DOHH2 (cell line): ENCODE results near the gene KIF21B.

Experiments
- H3F3A ChIP-seq: fragments of 200-600 bp; sonication (generic), shearing (Covaris generic); 2 replicates; pipeline ENCODE4 v1.6.0; 2016; ENCODE audit warnings: antibody characterized with exemption, mild to moderate bottlenecking; ENCODE audit not compliant: control insufficient read depth, insufficient read depth
- H3K27ac ChIP-seq: fragments of 200-600 bp; sonication (generic); 2 replicates; pipeline ENCODE4 v1.5.1; 2014; ENCODE audit warnings: low read depth, mild to moderate bottlenecking, low read length, moderate library complexity
- H3K27me3 ChIP-seq: fragments of 200-600 bp; sonication (generic); 2 replicates; pipeline ENCODE4 v1.6.1; 2014; ENCODE audit warnings: mild to moderate bottlenecking, low read length, mixed read lengths; ENCODE audit not compliant: control insufficient read depth
- H3K36me3 ChIP-seq: fragments of 200-600 bp; sonication (generic); 2 replicates; pipeline ENCODE4 v1.6.1; 2014; ENCODE audit warnings: mild to moderate bottlenecking, low read length, moderate library complexity, mixed read lengths; ENCODE audit not compliant: control insufficient read depth
- H3K4me1 ChIP-seq: fragments of 200-600 bp; sonication (generic); 2 replicates; pipeline ENCODE4 v1.6.1; 2014; ENCODE audit warnings: mild to moderate bottlenecking, low read length, mixed read lengths; ENCODE audit not compliant: control insufficient read depth
- H3K4me2 ChIP-seq: fragments of 200-600 bp; sonication (generic); 2 replicates; pipeline ENCODE4 v1.6.0; 2014; ENCODE audit warnings: mild to moderate bottlenecking, low read length, moderate library complexity
- H3K4me3 ChIP-seq: fragments of 200-600 bp; sonication (generic); 2 replicates; pipeline ENCODE4 v1.5.1; 2014; ENCODE audit warnings: mild to moderate bottlenecking, low read length, mixed read lengths
- H3K79me2 ChIP-seq: fragments of 200-600 bp; sonication (generic); 2 replicates; pipeline ENCODE4 v1.6.1; 2014; ENCODE audit warnings: mild to moderate bottlenecking, low read length, mixed read lengths; ENCODE audit not compliant: control insufficient read depth
- H3K9me2 ChIP-seq: fragments of 200-600 bp; sonication (generic); replicated peaks from 2 replicates; pipeline ENCODE4 v1.6.1; 2014; ENCODE audit warnings: mild to moderate bottlenecking, low read length, mixed read lengths; ENCODE audit not compliant: control insufficient read depth
- H3K9me3 ChIP-seq: fragments of 200-600 bp; sonication (generic); 2 replicates; pipeline ENCODE4 v1.6.1; 2014; ENCODE audit warnings: antibody characterized with exemption, low read length, mixed read lengths; ENCODE audit not compliant: control insufficient read depth, insufficient read depth
- H4K20me1 ChIP-seq: fragments of 200-600 bp; sonication (generic); 2 replicates; pipeline ENCODE4 v1.6.0; 2014; ENCODE audit warnings: low read depth, mild to moderate bottlenecking, antibody characterized with exemption, low read length, moderate library complexity; ENCODE audit not compliant: control insufficient read depth, insufficient read depth
- CTCF ChIP-seq: fragments of 200-600 bp; sonication (generic); IDR thresholded peaks from one replicate; pipeline ENCODE4 v1.5.1; 2014; ENCODE audit warnings: antibody characterized with exemption, mild to moderate bottlenecking, low read depth, low read length; ENCODE audit not compliant: poor library complexity, severe bottlenecking
- EZH2phosphoT487 ChIP-seq: fragments of 200-600 bp; sonication (generic); IDR thresholded peaks from 2 replicates; pipeline ENCODE4 v1.6.1; 2017; ENCODE audit warnings: borderline replicate concordance, mild to moderate bottlenecking, antibody characterized with exemption, low read length, moderate library complexity, mixed read lengths

KIF21B gene

GRCh38 chr1:201039418-201039817 lies 15.9 kb upstream of the KIF21B start:
- H3K27ac ChIP-seq: no peak overlapping the region
- no peak overlapping the region for H3K4me3 ChIP-seq
- H3K79me2 ChIP-seq: no peaks in the 10 kb centered on the region
- no peak overlapping the region for H3K4me2 ChIP-seq
- no peaks in the 10 kb centered on the region for H3K9me2 ChIP-seq
- 0 out of 2 replicates have a peak, but pooled peaks cover 3% of the 10 kb centered on the region for H4K20me1 ChIP-seq
- H3K4me1 ChIP-seq: no peaks in the 10 kb centered on the region
- TF ChIP-seq CTCF (no peak), EZH2phosphoT487 (no peak)
- no peaks in the 10 kb centered on the region for H3K9me3 ChIP-seq
- peaks cover 9% of the 10 kb centered on the region; the same call in 1 of the 2 replicates for H3K27me3 ChIP-seq
- no peaks in the 10 kb centered on the region for H3F3A ChIP-seq
- no peaks in the 10 kb centered on the region for H3K36me3 ChIP-seq

- no peaks in the 10 kb centered on the region for H3K9me2 ChIP-seq
- peaks cover 9% of the 10 kb centered on the region; the same call in 1 of the 2 replicates for H3K27me3 ChIP-seq
- no peaks in the 10 kb centered on the region for H3K9me3 ChIP-seq
- 0 out of 2 replicates have a peak, but pooled peaks cover 3% of the 10 kb centered on the region for H4K20me1 ChIP-seq
- H3K27ac ChIP-seq: no peak overlapping the region
- H3K36me3 ChIP-seq: no peaks in the 10 kb centered on the region
- H3K4me1 ChIP-seq: no peaks in the 10 kb centered on the region
- TF ChIP-seq CTCF (no peak), EZH2phosphoT487 (no peak)
- H3K4me3 ChIP-seq: no peak overlapping the region
- no peak overlapping the region for H3K4me2 ChIP-seq
- H3F3A ChIP-seq: no peaks in the 10 kb centered on the region
- H3K79me2 ChIP-seq: no peaks in the 10 kb centered on the region
Observed at GRCh38 chr1:201038186-201038876, 14.8 kb upstream of the KIF21B start.

- no peak overlapping the region for H3K4me3 ChIP-seq
- H3K36me3 ChIP-seq: no peaks in the 10 kb centered on the region
- no peaks in the 10 kb centered on the region for H3K4me1 ChIP-seq
- H3F3A ChIP-seq: no peaks in the 10 kb centered on the region
- H3K9me3 ChIP-seq: no peaks in the 10 kb centered on the region
- no peak overlapping the region for H3K27ac ChIP-seq
- no peak overlapping the region for H3K4me2 ChIP-seq
- H4K20me1 ChIP-seq: no peaks in the 10 kb centered on the region
- H3K79me2 ChIP-seq: no peaks in the 10 kb centered on the region
- TF ChIP-seq EZH2phosphoT487 (no peak), CTCF (no peak)
- no peaks in the 10 kb centered on the region for H3K9me2 ChIP-seq
- peaks cover 9% of the 10 kb centered on the region; the same call in 1 of the 2 replicates for H3K27me3 ChIP-seq
Observed at GRCh38 chr1:201036188-201036842, 12.8 kb upstream of the KIF21B start.
